Ecto neural progenitor cell (in vitro differentiated cells): ENCODE results near the gene MICALL2.
A peak's percentile ranks its signal among the peaks of the same experiment; 100 is the strongest.

ENCODE experiments used
- DNase-seq: peaks from one replicate; pipeline ENCODE4 v3.0.0-alpha.2; 2018; ENCODE audit warnings: low spot score

The MICALL2 gene

DNA sequence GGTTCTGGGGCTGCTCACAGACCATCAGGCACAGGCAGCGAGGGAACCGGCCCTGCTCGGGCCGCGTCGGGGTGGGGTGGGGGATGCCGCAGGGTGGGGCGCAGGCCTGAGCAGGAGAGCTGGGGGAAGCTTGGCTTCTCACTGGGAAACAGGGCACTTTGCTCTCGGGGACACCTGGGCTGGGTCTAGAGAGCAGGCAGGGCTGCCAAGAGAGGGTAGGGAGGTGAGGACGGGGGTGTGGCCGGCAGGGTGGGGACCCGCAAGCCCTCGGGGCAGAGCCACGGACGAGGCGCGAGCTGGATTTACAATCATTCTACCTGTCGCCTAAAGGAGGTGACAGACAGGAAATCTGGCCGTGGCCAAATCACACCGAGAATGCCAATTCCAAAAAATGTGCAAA is 33.9 kb upstream of the MICALL2 start:
- DNase-seq = no peak

DNA sequence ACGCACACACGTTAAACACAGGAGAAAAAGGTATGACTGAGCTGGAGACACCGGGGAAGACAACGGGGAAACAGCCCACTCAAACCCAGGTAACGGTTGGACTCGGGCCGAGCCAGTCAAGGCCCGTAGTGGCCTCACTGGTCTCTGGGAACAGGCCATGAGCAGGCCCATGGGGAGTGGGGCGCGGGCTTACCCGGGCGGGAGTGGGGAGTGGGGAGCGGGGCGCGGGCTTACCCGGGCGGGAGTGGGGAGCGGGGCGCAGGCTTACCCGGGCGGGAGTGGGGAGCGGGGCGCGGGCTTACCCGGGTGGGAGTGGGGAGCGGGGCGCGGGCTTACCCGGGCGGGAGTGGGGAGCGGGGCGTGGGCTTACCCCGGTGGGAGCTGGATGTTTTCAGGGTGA is 33.4 kb upstream of the MICALL2 start:
- DNase-seq = no peak

GRCh38 chr7:1492221-1492620 is 33.0 kb upstream of the MICALL2 start:
- DNase-seq = no peak

GRCh38 chr7:1490837-1491236 is 31.6 kb upstream of the MICALL2 start:
- DNase-seq = no peak

- DNase-seq = no peak
These were observed 30.1 kb upstream of the MICALL2 start for GRCh38 chr7:1489336-1489735.

DNA sequence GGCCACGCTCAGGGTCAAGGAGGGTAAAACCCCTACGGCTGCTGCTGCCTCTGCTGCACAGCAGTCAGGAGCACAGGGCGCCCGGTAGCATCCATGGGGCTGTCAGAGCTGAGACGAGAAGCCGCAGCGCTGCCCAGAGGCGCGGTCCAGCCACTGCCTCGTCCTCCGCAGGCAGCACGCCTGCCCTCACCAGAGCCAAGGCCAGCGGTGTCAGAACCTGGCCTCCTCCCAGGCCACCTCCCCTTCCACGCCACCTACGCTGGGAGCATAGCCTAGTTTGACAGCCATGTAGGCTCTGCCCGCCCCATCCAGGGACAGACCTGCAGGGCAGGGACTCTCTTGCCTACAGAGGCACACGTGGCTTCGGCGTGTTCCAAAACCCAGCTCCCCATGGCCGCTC is 28.7 kb upstream of the MICALL2 start:
- DNase-seq = no peak

GRCh38 chr7:1487466-1487865 is 28.2 kb upstream of the MICALL2 start:
- DNase-seq = no peak

DNA sequence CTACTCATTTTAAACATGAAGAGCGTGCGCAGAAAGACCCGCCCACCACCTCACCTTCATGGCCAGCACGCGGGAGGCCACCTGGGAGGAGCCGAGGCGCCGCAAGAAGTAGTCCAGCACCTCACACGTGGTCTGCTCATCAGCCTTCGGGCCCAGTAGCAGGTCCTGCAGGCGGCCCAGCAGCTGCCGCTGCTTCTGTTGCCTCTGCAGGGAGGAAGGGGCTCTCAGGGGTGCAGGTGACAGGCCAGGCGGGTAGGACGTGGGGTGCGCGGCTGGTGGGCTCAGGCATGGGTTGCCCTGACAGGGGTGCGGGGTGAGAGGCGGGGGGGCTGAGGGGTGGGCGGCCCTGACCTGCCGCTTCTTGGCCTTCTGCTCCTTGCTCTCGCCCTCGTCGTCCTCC is 27.3 kb upstream of the MICALL2 start:
- no peak for DNase-seq

DNA sequence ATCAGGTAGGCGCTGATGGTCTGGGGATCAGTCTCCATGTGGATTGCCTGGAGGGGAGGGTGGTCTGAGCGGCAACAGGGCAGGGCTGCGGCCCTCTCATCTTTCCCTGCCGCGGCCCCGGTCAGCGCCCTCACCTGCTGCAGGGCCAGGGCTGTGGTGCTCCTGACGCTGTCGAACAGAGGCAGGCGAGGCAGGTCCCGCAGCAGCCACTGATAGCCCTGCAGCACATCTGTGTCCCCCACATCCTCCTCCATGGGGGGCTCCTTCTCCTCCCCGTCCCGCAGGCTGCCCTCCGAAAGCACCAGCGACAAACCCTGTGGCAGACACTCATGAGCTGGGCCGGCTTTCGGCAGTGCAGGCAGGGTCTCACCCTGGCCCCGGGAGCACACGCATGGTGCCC is 25.9 kb upstream of the MICALL2 start:
- DNase-seq = no peak

DNA sequence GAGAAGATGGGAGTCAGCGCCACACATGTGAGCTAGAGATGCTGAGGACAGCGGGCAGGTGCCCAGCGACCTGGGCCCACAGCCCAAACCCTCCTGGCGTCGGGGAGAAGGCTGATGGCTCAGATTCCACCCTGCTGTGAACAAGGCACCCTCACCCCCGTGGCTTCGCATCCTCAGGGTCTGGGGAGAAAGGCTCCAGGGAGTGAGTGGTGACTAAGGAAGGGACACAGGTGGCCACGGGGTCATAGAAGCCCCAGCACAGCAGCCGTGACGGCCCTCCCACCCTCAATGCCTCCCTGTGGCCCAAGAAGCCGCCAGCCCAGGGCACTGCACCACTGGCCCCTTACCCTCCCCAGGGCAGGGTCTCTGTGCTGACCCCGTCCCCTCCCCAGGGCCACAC is 25.3 kb upstream of the MICALL2 start:
- DNase-seq = no peak

- no peak for DNase-seq
These were observed 24.6 kb upstream of the MICALL2 start for GRCh38 chr7:1483536-1484505.

DNA sequence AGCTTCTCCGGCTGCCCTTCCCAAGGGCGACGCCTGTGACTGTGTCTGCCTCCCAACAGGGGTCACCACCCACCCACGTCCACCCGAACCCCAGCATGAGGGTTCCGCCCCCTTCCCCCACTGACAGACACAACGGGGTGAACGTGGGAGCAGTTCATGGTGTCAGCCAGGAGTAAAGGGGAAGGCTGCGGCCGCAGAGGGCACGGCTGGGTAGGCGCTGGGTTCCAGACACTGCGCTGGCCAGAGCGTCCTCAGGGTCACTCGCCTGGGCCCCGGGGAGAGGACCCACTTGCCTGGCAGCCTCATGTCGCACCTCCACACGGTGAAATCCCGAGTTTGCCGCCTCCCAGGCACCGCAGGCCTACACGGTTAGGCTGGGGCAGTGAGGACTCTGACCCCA is 23.8 kb upstream of the MICALL2 start:
- DNase-seq = no peak

GRCh38 chr7:1481300-1481699 is 22.0 kb upstream of the MICALL2 start:
- no peak for DNase-seq

GRCh38 chr7:1480670-1481069 is 21.4 kb upstream of the MICALL2 start:
- DNase-seq = no peak

DNA sequence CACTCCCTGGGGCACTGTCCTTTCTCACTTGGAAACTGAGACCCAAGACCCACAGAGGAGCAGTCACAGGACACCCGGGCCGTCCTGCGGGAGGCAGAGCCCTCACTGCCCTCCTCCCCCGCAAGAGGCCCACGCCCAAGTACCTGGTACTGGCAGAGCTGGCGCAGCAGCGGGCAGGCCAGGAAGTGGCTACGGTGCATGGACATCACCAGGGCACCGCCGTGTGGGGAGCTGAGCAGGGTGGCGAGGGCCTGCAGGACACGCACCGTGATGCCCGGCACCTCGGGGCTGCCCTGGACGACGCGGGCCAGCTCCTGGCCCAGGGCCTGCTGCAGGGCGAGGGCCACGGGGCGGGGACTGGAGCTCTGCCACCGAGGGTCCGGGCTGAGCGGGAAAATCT is 20.0 kb upstream of the MICALL2 start:
- DNase-seq = no peak

DNA sequence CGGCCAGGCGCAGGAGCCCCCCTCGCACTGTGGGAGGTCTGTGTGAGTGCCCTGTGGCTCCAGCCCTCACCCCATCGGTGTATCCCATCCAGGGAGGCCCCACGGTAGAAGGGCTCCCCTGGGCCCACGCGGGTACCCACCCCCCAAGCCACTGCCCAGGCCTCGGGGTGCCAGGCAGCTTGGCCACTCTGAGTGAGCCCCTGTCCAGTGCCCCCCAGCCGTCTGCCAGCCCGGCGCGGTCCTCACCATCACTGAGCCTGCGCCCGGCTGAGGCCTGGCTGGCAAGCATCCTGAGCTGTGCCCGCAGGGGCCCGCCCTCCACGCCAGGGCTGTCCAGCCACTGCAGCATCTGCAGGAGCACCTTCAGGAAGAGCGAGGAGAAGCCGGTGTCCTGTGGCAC is 19.2 kb upstream of the MICALL2 start:
- DNase-seq = no peak

DNA sequence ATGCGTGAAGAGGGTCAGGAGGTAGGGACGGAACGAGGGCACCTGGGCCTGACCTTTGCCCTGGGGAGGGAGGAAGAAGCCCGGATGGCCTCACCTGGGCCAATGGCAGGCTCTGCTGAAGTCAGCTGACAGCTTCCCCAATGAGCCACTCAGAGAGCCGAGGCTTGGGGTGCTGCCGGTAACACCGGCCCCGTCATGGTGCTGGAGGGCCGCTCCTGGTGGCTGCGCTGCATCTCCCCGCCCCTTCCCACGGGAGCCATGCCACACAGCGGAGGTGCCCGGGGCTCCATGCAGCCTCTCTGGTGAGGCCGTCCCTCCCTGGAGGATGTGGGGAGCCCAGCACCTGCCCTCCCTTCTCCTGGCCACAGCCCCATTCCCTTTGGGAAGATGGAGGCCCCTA is 17.6 kb upstream of the MICALL2 start:
- DNase-seq = no peak

GRCh38 chr7:1475991-1476390 is 16.7 kb upstream of the MICALL2 start:
- DNase-seq = no peak

- no peak for DNase-seq
These were observed 16.1 kb upstream of the MICALL2 start for GRCh38 chr7:1475393-1475792.

- DNase-seq = no peak
These were observed 15.5 kb upstream of the MICALL2 start for GRCh38 chr7:1474736-1475135.

GRCh38 chr7:1473864-1474512 is 14.7 kb upstream of the MICALL2 start:
- DNase-seq = peak; percentile 92

- DNase-seq = no peak
These were observed 11.6 kb upstream of the MICALL2 start for GRCh38 chr7:1470901-1471300.

GRCh38 chr7:1468643-1469298 is 9.5 kb upstream of the MICALL2 start:
- no peak for DNase-seq
